Panc1 (cell line): Measurements from ENCODE around the gene NTN3.

Source experiments
- POLR2AphosphoS5 ChIP-seq: IDR thresholded peaks from 2 replicates; pipeline ENCODE4 v1.6.1; 2012; ENCODE audit warnings: mild to moderate bottlenecking, low read depth, low read length, moderate library complexity
- SIN3A ChIP-seq: IDR thresholded peaks from 2 replicates; pipeline ENCODE4 v1.6.1; 2012; ENCODE audit warnings: low read depth, mild to moderate bottlenecking, low read length, moderate library complexity, borderline replicate concordance; ENCODE audit not compliant: insufficient read depth
- TCF7L2 ChIP-seq: IDR thresholded peaks from 2 replicates; pipeline ENCODE4 v1.6.1; 2011; ENCODE audit warnings: mild to moderate bottlenecking, low read depth, low read length, inconsistent platforms
- TF ChIP-seq, protein P1 (sequence below): fragments of 450-650 bp; IDR thresholded peaks from 2 replicates; pipeline ENCODE4 v1.5.1; 2017; ENCODE audit warnings: mild to moderate bottlenecking
- TF ChIP-seq, protein P2 (sequence below), 2 experiments: IDR thresholded peaks; 2 replicates each; pipeline ENCODE4 v1.6.1; 2011 to 2012; ENCODE audit warnings: low read depth in 2 of 2, control low read depth in 1 of 2, low read length in 1 of 2, mild to moderate bottlenecking in 1 of 2, moderate library complexity in 1 of 2; ENCODE audit not compliant: insufficient read depth in 1 of 2

GRCh38 chr16:2443555-2443954, 27.5 kb upstream of the NTN3 start:
- TF ChIP-seq, protein P1, sequence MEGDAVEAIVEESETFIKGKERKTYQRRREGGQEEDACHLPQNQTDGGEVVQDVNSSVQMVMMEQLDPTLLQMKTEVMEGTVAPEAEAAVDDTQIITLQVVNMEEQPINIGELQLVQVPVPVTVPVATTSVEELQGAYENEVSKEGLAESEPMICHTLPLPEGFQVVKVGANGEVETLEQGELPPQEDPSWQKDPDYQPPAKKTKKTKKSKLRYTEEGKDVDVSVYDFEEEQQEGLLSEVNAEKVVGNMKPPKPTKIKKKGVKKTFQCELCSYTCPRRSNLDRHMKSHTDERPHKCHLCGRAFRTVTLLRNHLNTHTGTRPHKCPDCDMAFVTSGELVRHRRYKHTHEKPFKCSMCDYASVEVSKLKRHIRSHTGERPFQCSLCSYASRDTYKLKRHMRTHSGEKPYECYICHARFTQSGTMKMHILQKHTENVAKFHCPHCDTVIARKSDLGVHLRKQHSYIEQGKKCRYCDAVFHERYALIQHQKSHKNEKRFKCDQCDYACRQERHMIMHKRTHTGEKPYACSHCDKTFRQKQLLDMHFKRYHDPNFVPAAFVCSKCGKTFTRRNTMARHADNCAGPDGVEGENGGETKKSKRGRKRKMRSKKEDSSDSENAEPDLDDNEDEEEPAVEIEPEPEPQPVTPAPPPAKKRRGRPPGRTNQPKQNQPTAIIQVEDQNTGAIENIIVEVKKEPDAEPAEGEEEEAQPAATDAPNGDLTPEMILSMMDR = no peak
- TF ChIP-seq POLR2AphosphoS5 (no peak), SIN3A (no peak), TCF7L2 (no peak)
- TF ChIP-seq, protein P2, sequence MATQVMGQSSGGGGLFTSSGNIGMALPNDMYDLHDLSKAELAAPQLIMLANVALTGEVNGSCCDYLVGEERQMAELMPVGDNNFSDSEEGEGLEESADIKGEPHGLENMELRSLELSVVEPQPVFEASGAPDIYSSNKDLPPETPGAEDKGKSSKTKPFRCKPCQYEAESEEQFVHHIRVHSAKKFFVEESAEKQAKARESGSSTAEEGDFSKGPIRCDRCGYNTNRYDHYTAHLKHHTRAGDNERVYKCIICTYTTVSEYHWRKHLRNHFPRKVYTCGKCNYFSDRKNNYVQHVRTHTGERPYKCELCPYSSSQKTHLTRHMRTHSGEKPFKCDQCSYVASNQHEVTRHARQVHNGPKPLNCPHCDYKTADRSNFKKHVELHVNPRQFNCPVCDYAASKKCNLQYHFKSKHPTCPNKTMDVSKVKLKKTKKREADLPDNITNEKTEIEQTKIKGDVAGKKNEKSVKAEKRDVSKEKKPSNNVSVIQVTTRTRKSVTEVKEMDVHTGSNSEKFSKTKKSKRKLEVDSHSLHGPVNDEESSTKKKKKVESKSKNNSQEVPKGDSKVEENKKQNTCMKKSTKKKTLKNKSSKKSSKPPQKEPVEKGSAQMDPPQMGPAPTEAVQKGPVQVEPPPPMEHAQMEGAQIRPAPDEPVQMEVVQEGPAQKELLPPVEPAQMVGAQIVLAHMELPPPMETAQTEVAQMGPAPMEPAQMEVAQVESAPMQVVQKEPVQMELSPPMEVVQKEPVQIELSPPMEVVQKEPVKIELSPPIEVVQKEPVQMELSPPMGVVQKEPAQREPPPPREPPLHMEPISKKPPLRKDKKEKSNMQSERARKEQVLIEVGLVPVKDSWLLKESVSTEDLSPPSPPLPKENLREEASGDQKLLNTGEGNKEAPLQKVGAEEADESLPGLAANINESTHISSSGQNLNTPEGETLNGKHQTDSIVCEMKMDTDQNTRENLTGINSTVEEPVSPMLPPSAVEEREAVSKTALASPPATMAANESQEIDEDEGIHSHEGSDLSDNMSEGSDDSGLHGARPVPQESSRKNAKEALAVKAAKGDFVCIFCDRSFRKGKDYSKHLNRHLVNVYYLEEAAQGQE (IDR thresholded peaks at IDR 0.05; ENCODE audit: insufficient read depth in 1 of 2, low read depth in 2 of 2, low read length in 1 of 2) = no peak
